Sigmoid colon (tissue), 7 donors: ENCODE data around the gene ZNF613. TPM values are rescaled to one million over a fixed set of nuclear protein-coding genes. Genes with fewer than 3 reads are reported as not detected.
"Not testable (repeated sequence)": the region's sequence is repeated elsewhere in the genome, so short reads cannot be mapped to it uniquely, and the experiment has no call there.

Experiments
- DNase-seq: peaks from one replicate; pipeline ENCODE4 v3.0.0-alpha.2; 2019
- H3K27ac ChIP-seq, 4 donors: fragments of 200-600 bp; sonication (generic); one replicate each; pipeline ENCODE4 v1.5.1; 2016 to 2019; ENCODE audit warnings: mild to moderate bottlenecking in 1 of 4
- H3K27me3 ChIP-seq, 3 donors: fragments of 200-600 bp; sonication (generic); one replicate each; pipeline ENCODE4 v1.5.1; 2019; ENCODE audit warnings: mild to moderate bottlenecking in 1 of 3
- H3K36me3 ChIP-seq, 4 donors: fragments of 200-600 bp; sonication (generic); one replicate each; pipeline ENCODE4 v1.5.1; 2016 to 2019
- H3K4me1 ChIP-seq, 4 donors: fragments of 200-600 bp; sonication (generic); one replicate each; pipeline ENCODE4 v1.5.1; 2017 to 2019
- H3K4me3 ChIP-seq, 4 donors: fragments of 200-600 bp; sonication (generic); one replicate each; pipeline ENCODE4 v1.5.1; 2017 to 2019; ENCODE audit warnings: mild to moderate bottlenecking in 2 of 4, moderate library complexity in 1 of 4
- H3K9me3 ChIP-seq, 4 donors: fragments of 200-600 bp in 3 of 4; sonication (generic) in 3 of 4; one replicate each; pipeline versions ENCODE4 v1.5.1 to v1.6.1; 2013 to 2019
- CTCF ChIP-seq, 4 experiments: fragments of 450-650 bp in 3 of 4; fragments of 200-600 bp in 1 of 4; IDR thresholded peaks; one replicate each; pipeline ENCODE4 v1.5.1; 2016 to 2019; ENCODE audit warnings: antibody characterized with exemption in 4 of 4, mild to moderate bottlenecking in 3 of 4, moderate library complexity in 2 of 4
- EP300 ChIP-seq, 4 donors: sonication (generic); formaldehyde crosslinking; IDR thresholded peaks; one replicate each; pipeline ENCODE4 v1.6.1; 2017; ENCODE audit warnings: antibody characterized with exemption in 4 of 4
- POLR2A ChIP-seq, 2 donors: fragments of 450-650 bp; IDR thresholded peaks; one replicate each; pipeline ENCODE4 v1.6.1; 2016; ENCODE audit warnings: antibody characterized with exemption in 2 of 2, mild to moderate bottlenecking in 2 of 2, moderate library complexity in 2 of 2
- POLR2AphosphoS5 ChIP-seq, 4 donors: sonication (generic); formaldehyde crosslinking; IDR thresholded peaks; one replicate each; pipeline ENCODE4 v1.6.1; 2017; ENCODE audit warnings: antibody characterized with exemption in 4 of 4
- WGBS, 2 donors: extraction: QIAGEN DNeasy Blood & Tissue Kit; methylation state at CpG; one replicate each; pipeline ENCODE4 v1.1.7; 2013; 5-methylcytosine and 5-hydroxymethylcytosine counted together
- intact Hi-C: fragments of 100-400 bp; cut with DNase I; formaldehyde crosslinking; loops from one replicate; pipeline ENCODE4 v1.15.1; 2023
- polyA plus RNA-seq, 3 donors: library from polyadenylated mRNA; stranded (reverse); fragments of 200-250 nt; gene quantifications; one replicate each; pipeline ENCODE4 v1.2.3, GENCODE V29; 2013
- total RNA-seq, 4 donors: library from RNA; depleted of rRNA; stranded (reverse); fragments of >200 nt; gene quantifications; one replicate each; pipeline ENCODE4 v1.1.0, GENCODE V29; 2016
- donor health status: healthy with polysubstance abuse.
- donor health status: Bipolar disorder and iron deficiency.
- donor health status: healthy.

Gene ZNF613
- total and polyA plus RNA-seq, 7 donors = 2.4 to 8.1 (median 4.7) TPM

GRCh38 chr19:51948975-51949374 lies 21.7 kb downstream of the ZNF613 start:
- Histone ChIP-seq H3K27me3 (no peaks in the 10 kb centered on the region), H3K27ac (peak overlapping the region in 1 of 4 donors; percentile 41), H3K4me1 (no peaks in the 10 kb centered on the region), H3K4me3 (peak overlapping the region in 2 of 4 donors; percentile 4 to 36), H3K36me3 (peaks cover 13 to 25% (median 17%) of the 10 kb centered on the region in 4 donors), H3K9me3 (peaks cover 34 to 62% (median 49%) of the 10 kb centered on the region in 4 donors)
- no peak for DNase-seq
- intact Hi-C loops = no loop called here
- TF ChIP-seq POLR2A (IDR thresholded peaks at IDR 0.05) = no peak
- no peak for TF ChIP-seq POLR2AphosphoS5 (IDR thresholded peaks at IDR 0.05)
- TF ChIP-seq EP300 (IDR thresholded peaks at IDR 0.05) = no peak
- TF ChIP-seq CTCF (IDR thresholded peaks at IDR 0.05) = no peak
- 23 to 58% methylated on average over 25 of the region's 25 CpGs for WGBS, 2 donors

GRCh38 chr19:51957846-51958245 lies 30.6 kb downstream of the ZNF613 start:
- H3K27me3 ChIP-seq, H3K4me1 ChIP-seq, H3K4me3 ChIP-seq, H3K36me3 ChIP-seq, intact Hi-C loops, DNase-seq, H3K27ac ChIP-seq: not testable (repeated sequence)
- WGBS, 2 donors = 20 to 78% methylated on average over 4 of the region's 4 CpGs
- peaks cover 0 to 35% (median 4%) of the 10 kb centered on the region in 4 donors for H3K9me3 ChIP-seq

GRCh38 chr19:51959791-51960190 lies 32.5 kb downstream of the ZNF613 start:
- Histone ChIP-seq H3K36me3 (peaks cover 5 to 24% (median 8%) of the 10 kb centered on the region in 4 donors), H3K4me3 (no peak overlapping the region), H3K27ac (no peak overlapping the region), H3K27me3 (no peaks in the 10 kb centered on the region), H3K4me1 (no peaks in the 10 kb centered on the region), H3K9me3 (peaks cover 0 to 42% (median 15%) of the 10 kb centered on the region in 4 donors)
- intact Hi-C loops = no loop called here
- TF ChIP-seq CTCF (IDR thresholded peaks at IDR 0.05) = no peak
- TF ChIP-seq POLR2AphosphoS5 (IDR thresholded peaks at IDR 0.05) = no peak
- no peak for TF ChIP-seq POLR2A (IDR thresholded peaks at IDR 0.05)
- TF ChIP-seq EP300 (IDR thresholded peaks at IDR 0.05) = no peak
- 32 to 78% methylated on average over 4 of the region's 4 CpGs for WGBS, 2 donors
- no peak for DNase-seq

- DNase-seq, intact Hi-C loops, H3K27ac ChIP-seq, H3K4me3 ChIP-seq, H3K4me1 ChIP-seq, H3K27me3 ChIP-seq: not testable (repeated sequence)
- peaks cover 9 to 48% (median 25%) of the 10 kb centered on the region in 4 donors for H3K9me3 ChIP-seq
- H3K36me3 ChIP-seq = peaks cover 14 to 34% (median 17%) of the 10 kb centered on the region in 4 donors
- WGBS, 2 donors = 9 to 31% methylated on average over 7 of the region's 7 CpGs
These were observed 33.5 kb downstream of the ZNF613 start for GRCh38 chr19:51960621-51961233.

- no peak for DNase-seq
- Histone ChIP-seq H3K36me3 (peaks cover 49 to 82% (median 59%) of the 10 kb centered on the region in 4 donors), H3K27ac (no peak overlapping the region), H3K4me1 (no peaks in the 10 kb centered on the region), H3K9me3 (peaks cover 34 to 70% (median 57%) of the 10 kb centered on the region in 4 donors), H3K27me3 (no peaks in the 10 kb centered on the region), H3K4me3 (no peak overlapping the region)
- 97% methylated on average over 5 of the region's 5 CpGs for WGBS, 2 donors
- intact Hi-C loops = no loop called here
- TF ChIP-seq EP300 (IDR thresholded peaks at IDR 0.05) (no peak), POLR2AphosphoS5 (IDR thresholded peaks at IDR 0.05) (no peak), CTCF (IDR thresholded peaks at IDR 0.05) (no peak), POLR2A (IDR thresholded peaks at IDR 0.05) (no peak)
These were observed 38.3 kb downstream of the ZNF613 start for GRCh38 chr19:51965583-51965982.

- H3K4me1 ChIP-seq = no peaks in the 10 kb centered on the region
- DNase-seq = no peak
- 93 to 97% methylated on average over 1 of the region's 1 CpG for WGBS, 2 donors
- intact Hi-C loops = no loop called here
- H3K9me3 ChIP-seq = peaks cover 59 to 80% (median 76%) of the 10 kb centered on the region in 4 donors
- H3K27ac ChIP-seq = no peak overlapping the region
- H3K27me3 ChIP-seq = no peaks in the 10 kb centered on the region
- no peak overlapping the region for H3K4me3 ChIP-seq
- no peak for TF ChIP-seq POLR2A (IDR thresholded peaks at IDR 0.05)
- no peak for TF ChIP-seq EP300 (IDR thresholded peaks at IDR 0.05)
- TF ChIP-seq CTCF (IDR thresholded peaks at IDR 0.05) = no peak
- no peak for TF ChIP-seq POLR2AphosphoS5 (IDR thresholded peaks at IDR 0.05)
- peaks cover 72 to 96% (median 83%) of the 10 kb centered on the region in 4 donors for H3K36me3 ChIP-seq
These were observed 43.4 kb downstream of the ZNF613 start for GRCh38 chr19:51970718-51971117.
